ENCODE data around the gene AP1S2. TPM values are rescaled to one million over a fixed set of nuclear protein-coding genes. Genes with fewer than 3 reads are reported as not detected.

Gene AP1S2
- total and polyA plus RNA-seq, 2 of the 13 experiments (the other 11 are each of a cell fraction or from before 2014, with no cell fraction given): 10.1 to 18.8 TPM

DNA sequence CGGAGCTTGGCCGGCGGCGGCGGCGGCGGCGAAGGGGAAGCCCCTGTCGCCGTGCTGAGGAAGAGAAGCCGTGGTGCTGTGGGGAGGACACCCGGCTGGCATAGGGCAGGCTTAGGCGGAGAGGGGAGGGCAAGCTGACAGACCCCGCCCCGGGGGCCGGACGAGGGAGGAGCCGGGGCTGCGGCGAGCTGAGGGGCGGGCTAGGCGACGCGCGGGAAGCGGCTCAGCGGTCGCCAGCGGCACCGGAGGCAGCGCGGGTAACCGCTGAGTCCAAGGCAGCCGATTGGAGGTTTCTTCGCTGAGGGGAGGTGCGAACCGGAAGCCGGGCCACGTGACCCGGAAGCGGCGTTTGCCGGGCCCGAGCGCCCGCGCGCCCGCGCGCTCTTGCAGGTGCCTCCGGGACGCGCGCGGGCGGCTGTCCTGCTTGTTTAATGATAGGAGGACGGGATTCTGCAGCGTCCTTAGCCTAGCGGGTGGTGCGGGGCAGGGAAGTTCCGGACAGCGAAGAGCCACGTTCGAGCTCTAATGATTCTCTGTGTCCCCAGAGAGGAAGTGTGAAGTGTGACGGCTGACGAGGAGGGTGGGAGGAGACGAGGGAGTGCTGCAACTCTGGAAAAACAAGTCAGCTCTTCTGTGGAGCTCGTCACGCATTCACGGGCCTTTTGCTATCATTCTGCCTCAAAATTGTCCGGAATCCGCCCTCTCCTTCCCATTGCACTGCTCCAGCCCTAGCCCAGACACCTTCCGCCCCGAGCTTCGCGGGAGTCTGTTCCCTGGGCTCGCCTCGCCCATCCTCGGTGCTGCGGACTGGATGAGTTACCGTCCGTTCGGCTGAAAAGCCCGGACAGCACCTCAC lies at the start of gene AP1S2 (continued):
- 0 out of 2 replicates have a peak, but pooled peaks have one; percentile 57 for TF ChIP-seq ZNF512B (CRISPR knock-in tag; IDR thresholded peaks at IDR 0.05; ENCODE audit: borderline replicate concordance)
- TF ChIP-seq RNF2 (conservative IDR thresholded peaks at IDR 0.05; ENCODE audit: low read depth): peak; percentile 65
- TF ChIP-seq HOXA9 (CRISPR knock-in tag; IDR thresholded peaks at IDR 0.05; ENCODE audit: borderline replicate concordance): no peak
- peak; percentile 75 for TF ChIP-seq NFYB (CRISPR knock-in tag; IDR thresholded peaks at IDR 0.05)
- TF ChIP-seq CHD4 (IDR thresholded peaks at IDR 0.05; ENCODE audit: borderline replicate concordance, low read length): no peak
- no peak; the same call in 1 of the 2 replicates for TF ChIP-seq MEIS2 (CRISPR knock-in tag; IDR thresholded peaks at IDR 0.05)
- TF ChIP-seq SNAPC2 (CRISPR knock-in tag; IDR thresholded peaks at IDR 0.05): no peak
- no peak for TF ChIP-seq HNRNPK (IDR thresholded peaks at IDR 0.05; ENCODE audit: low read depth, low read length, poor library complexity, severe bottlenecking)
- TF ChIP-seq STAT5B (CRISPR knock-in tag; IDR thresholded peaks at IDR 0.05): no peak
- TF ChIP-seq GABPA (IDR thresholded peaks at IDR 0.05; ENCODE audit: low read depth, low read length): peak; percentile 69
- peak; percentile 48 for TF ChIP-seq GABPA (CRISPR knock-in tag; IDR thresholded peaks at IDR 0.05; ENCODE audit: low read depth)
- TF ChIP-seq, protein P1, sequence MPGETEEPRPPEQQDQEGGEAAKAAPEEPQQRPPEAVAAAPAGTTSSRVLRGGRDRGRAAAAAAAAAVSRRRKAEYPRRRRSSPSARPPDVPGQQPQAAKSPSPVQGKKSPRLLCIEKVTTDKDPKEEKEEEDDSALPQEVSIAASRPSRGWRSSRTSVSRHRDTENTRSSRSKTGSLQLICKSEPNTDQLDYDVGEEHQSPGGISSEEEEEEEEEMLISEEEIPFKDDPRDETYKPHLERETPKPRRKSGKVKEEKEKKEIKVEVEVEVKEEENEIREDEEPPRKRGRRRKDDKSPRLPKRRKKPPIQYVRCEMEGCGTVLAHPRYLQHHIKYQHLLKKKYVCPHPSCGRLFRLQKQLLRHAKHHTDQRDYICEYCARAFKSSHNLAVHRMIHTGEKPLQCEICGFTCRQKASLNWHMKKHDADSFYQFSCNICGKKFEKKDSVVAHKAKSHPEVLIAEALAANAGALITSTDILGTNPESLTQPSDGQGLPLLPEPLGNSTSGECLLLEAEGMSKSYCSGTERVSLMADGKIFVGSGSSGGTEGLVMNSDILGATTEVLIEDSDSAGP (CRISPR knock-in tag; IDR thresholded peaks at IDR 0.05; ENCODE audit: borderline replicate concordance): peak; percentile 18; the same call in 1 of the 2 replicates
- TF ChIP-seq, protein P2, sequence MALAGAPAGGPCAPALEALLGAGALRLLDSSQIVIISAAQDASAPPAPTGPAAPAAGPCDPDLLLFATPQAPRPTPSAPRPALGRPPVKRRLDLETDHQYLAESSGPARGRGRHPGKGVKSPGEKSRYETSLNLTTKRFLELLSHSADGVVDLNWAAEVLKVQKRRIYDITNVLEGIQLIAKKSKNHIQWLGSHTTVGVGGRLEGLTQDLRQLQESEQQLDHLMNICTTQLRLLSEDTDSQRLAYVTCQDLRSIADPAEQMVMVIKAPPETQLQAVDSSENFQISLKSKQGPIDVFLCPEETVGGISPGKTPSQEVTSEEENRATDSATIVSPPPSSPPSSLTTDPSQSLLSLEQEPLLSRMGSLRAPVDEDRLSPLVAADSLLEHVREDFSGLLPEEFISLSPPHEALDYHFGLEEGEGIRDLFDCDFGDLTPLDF (CRISPR knock-in tag; IDR thresholded peaks at IDR 0.05): peak; percentile 82
- TF ChIP-seq MAZ (IDR thresholded peaks at IDR 0.05; ENCODE audit: borderline replicate concordance, low read depth, low read length): no peak
- 0 out of 2 replicates have a peak, but pooled peaks have one; percentile 19 for TF ChIP-seq MAZ (CRISPR knock-in tag; IDR thresholded peaks at IDR 0.05; ENCODE audit: low read depth)
- TF ChIP-seq, protein P3, sequence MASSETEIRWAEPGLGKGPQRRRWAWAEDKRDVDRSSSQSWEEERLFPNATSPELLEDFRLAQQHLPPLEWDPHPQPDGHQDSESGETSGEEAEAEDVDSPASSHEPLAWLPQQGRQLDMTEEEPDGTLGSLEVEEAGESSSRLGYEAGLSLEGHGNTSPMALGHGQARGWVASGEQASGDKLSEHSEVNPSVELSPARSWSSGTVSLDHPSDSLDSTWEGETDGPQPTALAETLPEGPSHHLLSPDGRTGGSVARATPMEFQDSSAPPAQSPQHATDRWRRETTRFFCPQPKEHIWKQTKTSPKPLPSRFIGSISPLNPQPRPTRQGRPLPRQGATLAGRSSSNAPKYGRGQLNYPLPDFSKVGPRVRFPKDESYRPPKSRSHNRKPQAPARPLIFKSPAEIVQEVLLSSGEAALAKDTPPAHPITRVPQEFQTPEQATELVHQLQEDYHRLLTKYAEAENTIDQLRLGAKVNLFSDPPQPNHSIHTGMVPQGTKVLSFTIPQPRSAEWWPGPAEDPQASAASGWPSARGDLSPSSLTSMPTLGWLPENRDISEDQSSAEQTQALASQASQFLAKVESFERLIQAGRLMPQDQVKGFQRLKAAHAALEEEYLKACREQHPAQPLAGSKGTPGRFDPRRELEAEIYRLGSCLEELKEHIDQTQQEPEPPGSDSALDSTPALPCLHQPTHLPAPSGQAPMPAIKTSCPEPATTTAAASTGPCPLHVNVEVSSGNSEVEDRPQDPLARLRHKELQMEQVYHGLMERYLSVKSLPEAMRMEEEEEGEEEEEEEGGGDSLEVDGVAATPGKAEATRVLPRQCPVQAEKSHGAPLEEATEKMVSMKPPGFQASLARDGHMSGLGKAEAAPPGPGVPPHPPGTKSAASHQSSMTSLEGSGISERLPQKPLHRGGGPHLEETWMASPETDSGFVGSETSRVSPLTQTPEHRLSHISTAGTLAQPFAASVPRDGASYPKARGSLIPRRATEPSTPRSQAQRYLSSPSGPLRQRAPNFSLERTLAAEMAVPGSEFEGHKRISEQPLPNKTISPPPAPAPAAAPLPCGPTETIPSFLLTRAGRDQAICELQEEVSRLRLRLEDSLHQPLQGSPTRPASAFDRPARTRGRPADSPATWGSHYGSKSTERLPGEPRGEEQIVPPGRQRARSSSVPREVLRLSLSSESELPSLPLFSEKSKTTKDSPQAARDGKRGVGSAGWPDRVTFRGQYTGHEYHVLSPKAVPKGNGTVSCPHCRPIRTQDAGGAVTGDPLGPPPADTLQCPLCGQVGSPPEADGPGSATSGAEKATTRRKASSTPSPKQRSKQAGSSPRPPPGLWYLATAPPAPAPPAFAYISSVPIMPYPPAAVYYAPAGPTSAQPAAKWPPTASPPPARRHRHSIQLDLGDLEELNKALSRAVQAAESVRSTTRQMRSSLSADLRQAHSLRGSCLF (CRISPR knock-in tag; IDR thresholded peaks at IDR 0.05; ENCODE audit: borderline replicate concordance): no peak
- TF ChIP-seq CBX5 (CRISPR knock-in tag; IDR thresholded peaks at IDR 0.05; ENCODE audit: borderline replicate concordance): no peak
- TF ChIP-seq GABPB1 (CRISPR knock-in tag; IDR thresholded peaks at IDR 0.05): peak; percentile 90

Measured in HepG2 (cell line).